IPS DF 4.7 (cell line): ENCODE data around the gene TRIM67.
"Not testable (repeated sequence)": the region's sequence is repeated elsewhere in the genome, so short reads cannot be mapped to it uniquely, and the experiment has no call there.

Experiments
- DNase-seq: peaks from one replicate; pipeline ENCODE4 v3.0.0-alpha.2; 2013; ENCODE audit warnings: low spot score; ENCODE audit errors: extremely low read depth

TRIM67 gene

DNA sequence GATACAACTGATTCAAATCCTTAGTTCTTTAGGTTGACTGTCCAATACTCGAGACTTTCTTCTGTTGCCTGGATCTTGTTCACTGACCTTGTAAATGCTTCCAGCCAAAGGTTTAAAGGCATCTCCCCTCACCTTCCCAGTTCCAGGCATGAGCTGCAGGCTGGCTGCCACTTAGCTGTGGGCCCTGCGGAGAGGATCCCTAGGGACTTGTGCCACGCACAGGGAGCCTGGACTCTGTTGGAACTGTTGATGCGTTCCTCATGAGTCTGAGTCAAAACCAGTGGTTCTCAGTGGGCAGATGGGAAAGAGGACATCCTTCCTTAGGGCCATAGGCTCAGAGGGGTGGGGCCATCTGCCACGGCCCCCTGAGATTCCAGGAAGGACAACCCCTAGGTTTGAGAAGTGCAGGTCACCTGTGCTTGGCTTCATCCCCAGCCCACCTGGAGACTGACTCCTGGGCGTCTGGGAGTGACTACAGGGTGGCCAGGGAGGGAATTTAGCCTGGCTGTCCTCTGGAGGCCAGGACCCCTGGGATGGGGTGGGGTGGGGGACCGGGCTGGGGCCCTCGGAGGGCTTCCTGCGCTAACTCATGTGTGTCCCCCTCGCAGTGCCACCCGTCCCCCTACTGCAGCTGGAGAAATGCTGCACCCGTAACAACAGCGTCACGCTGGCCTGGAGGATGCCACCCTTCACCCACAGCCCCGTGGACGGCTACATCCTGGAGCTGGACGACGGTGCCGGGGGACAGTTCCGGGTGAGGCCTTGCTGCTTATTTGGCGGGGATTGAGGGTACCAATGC is 41.6 kb downstream of the TRIM67 start:
- no peak for DNase-seq

DNA sequence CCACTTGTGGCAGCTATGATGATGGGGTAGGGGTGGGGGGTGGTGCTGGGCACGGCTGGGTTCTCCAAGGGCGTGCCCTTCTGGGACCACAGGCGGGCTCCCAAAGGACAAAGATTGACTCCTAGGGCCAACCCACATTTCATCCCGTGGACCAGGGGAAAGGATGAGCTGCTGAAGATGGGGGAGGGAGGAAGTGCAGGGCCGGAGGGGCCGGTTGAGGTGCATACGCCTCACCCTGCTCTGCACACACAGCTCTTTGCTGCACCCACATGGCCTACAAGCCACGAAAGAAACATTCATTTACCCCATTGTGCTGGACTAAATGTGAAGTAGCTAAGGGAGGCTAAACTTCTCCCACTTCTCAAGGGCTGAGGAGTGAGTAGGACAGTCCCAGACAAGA is 45.0 kb downstream of the TRIM67 start:
- DNase-seq, result no peak

DNA sequence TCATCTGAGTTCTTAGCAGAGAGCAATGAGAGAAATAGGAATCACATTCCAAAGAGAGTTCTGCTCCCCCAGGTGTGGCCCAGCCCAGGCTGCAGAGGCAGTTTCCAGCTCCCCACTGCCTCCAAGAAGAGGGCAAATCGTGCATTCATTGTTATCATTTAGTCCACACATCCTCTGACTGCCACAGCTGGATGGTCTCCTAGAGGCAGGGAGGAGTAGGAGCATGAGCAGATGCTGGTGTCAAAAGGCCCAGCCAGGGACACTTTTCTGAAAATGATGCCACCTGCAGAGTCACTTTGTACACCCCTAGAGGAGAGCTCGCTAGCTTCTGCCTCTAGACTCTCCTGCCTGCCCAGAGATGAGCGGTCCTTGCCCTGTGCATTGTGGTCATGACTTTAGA is 45.6 kb downstream of the TRIM67 start:
- DNase-seq, result no peak

DNA sequence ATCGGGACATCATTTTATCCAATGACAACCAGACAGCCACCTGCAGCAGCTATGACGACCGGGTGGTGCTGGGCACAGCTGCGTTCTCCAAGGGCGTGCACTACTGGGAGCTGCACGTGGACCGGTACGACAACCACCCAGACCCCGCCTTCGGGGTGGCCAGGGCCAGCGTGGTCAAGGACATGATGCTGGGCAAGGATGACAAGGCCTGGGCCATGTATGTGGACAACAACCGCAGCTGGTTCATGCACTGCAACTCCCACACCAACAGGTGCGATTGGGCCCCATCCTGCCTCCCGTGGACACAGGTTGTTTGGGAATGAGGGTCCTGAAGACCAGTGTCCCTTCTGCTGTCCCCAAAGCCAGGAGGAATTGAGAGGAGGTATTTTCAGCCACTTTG is 47.1 kb downstream of the TRIM67 start:
- DNase-seq, result no peak

DNA sequence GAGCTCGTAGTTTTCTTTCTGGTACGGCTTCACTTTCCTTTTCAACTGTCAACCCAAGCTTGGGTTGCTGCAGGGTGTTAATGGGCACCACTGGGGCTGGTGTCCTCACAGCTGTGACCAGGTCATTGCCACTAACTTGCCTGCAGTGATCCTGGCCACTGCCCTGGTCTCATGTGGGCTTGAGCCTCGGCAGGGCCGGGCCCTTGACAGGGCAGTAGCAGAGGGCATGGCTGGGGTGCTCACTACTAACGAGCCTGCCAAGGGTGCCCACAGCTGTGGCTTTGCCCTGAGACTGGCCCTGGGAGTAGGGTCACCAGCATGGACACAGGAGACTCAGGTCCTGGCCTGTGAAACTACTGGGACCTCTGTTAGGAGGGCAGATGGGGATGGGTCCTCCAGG is 47.7 kb downstream of the TRIM67 start:
- DNase-seq, result no peak

DNA sequence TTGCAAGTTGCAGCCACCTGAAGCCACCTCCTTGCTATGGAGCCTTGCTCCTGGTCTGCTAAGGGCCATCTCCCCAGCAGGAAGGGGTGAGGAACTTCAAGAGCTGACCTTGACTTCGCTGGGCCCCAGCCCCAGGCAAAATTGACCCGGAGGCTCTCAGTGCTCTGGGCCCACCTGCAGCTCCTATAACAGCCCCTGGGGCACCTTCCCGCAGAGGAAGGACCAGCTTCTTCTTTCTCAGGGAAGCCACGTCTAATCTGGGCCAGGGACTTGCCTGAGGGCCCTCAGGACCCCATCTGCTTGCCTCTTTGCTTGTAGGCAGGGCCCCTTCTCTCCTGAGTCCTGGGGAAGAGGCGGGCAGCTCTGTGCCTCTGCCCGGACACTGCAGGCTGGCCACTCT is 48.3 kb downstream of the TRIM67 start:
- DNase-seq, result no peak

DNA sequence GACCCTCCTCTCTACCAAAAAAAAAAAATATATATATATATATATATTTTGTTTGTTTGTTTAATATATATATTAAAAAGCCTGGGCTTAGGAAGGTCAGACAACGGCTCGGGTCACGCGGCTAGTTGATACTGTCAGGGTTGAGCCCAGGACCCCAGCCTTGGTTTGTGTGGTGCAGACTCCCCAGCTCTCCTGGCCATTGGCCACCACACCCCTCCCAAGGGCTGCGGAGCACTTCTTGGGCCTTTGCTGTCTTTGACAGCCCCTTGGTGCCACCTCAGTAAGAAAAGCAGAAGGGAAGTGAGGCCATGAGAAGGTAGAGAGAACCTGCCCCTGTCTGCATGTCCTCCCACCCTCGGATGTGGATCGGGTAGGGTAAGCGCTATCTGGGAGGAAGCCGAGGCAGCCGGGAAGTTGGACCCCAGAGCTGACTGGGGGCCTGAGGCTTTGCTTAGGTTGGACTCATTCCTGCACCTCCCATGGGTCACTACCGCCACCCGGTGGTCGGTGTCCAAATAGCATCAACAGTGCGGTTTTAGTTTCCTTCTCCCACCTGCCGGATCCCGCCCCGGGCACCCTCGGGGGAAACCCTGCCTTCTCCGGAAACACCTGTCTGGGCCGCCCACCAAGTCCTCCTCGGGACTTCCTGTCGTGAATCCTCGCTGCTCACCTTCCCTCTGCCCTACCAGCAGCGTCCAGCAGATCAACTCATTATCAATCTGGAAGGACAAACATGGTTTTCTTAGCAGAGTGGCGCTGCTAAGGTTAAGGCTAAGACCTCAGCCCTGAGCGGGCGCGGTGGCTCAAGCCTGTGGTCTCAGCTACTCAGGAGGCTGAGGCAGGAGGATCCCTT is 49.4 kb downstream of the TRIM67 start:
- peak; percentile 85 for DNase-seq

DNA sequence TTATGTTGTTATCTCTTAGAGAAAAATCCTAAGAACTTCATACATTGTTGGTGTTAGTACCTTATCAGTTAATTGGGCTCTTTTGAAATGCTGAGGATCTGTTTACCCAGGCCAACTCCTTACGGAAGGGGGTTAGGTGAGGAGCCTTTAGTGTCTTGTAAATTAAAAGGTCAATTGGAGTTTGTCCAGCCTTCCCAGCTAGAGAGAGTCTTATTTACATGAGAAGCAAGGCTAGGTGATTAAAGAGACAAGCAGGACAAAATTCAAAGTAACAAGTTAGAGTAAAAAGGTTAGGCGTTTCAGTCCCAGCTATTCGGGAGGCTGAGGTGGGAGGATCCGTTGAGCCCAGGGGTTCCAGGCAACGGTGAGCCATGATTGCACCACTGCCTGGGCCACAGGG is 50.4 kb downstream of the TRIM67 start:
- DNase-seq, result not testable (repeated sequence)

DNA sequence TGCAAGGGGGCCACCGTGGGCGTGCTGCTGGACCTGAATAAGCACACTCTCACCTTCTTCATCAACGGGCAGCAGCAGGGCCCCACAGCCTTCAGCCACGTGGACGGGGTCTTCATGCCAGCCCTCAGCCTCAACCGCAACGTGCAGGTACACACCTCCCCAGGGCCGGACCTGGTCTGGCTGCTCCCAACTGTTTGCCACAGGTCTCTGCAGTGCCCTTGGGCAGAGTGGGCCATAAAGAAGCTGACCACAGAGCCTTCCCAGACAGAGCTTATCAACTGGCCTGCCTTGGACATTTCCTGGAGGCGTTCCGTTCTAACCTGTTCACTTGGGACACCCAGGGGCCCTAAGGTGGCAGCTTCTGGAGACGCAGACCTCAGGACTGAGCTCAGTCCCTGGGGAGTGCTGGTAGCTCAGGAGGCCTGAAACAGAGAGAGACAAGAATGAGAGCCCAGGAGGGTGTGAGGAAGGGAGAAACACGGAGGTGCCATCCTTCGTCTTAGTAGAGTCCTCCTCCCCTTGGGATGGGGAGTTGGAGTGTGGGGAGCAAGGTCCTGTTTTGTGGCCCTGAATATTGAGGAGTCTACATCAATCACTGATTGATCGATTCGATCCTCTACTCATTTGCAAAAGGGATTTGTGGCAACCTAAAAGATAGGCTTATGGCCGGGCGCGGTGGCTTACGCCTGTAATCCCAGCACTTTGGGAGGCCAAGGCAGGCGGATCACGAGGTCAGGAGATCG is 52.1 kb downstream of the TRIM67 start:
- no peak for DNase-seq

DNA sequence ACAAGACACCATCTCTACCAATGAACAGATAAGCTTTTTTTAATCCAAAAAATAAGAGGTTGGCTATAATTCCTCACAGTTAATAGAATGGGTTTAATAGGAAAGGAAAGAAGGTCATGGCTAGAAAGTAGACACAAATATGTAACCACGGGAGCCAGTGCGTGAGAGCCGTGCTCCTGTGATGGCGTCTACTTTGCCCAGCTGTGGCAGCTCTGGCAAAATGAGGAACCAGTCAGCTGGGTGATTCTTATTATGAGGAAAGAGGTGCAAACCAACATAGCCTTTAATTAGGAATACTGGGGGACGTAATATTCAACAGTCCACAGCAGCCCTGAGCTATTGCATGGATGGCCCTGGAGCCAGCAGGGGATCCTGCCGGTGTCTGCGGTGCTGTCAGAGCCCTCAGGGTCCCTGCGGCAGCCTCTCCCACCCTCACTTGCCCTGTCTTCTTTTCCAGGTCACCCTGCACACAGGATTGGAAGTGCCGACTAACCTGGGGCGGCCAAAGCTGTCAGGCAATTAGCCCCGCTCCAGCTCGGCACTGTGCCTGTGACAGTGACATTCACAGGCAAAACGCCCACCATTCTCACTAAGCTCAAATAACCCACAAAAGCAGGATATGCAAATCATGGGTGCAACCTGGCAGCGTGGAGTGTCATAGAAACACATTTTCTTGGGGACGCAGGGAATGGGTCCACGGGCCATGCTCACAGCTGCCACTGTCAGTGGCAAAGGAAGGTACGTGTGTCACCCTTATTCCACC is 53.2 kb downstream of the TRIM67 start:
- no peak for DNase-seq

DNA sequence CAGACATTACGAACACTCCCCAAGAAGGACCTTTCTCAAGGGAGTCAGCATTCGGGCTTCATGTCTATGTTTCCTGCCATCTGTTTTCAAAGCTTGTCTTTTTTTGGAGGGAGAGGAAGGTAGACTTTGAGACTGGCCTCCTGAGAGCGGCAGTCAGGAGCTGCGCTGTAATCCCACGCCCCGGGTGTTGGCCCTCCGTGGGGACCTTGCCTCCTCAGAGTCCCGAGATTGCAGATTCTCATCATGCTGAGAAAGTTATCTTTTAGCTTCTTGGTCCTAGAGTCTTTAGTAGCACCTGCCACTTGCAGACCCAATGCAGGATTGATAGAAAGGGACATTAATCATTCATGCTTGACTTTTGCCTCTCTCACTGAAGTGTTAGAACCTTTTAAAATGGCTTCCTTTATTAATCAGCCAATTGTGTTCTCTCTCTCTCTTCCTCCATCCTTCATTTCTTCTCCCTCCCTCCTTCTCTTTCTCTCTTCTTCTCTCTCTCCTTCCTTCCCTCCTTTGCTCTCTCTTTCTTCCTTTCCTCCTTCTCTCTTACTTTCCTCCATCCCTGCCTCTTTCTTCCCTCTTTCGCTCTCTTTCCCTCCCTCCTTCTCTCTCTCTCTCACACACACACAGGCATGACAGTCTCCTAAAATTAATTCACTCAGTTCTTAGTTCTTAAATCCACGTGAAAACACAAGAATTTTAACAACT is 54.0 kb downstream of the TRIM67 start:
- no peak for DNase-seq

DNA sequence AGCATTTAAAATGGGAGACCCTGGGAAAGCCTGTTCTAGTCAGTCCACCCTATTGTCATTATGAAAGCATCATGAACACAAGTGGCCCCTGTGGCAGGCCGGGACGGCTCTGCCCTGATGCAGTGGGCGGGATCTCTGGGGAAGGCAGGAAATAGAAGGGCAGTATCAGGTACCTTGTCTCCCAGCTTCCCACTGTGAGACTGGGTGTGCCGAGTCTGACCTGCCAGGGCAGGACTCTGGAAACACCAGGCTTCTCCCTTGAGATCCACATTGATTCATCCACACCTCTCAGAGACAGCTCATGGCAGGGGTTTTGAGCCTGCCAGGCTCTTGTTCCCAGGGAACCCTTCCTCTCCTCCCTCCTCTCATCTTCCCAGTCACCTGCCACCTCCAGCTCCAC is 54.6 kb downstream of the TRIM67 start:
- DNase-seq, result no peak

DNA sequence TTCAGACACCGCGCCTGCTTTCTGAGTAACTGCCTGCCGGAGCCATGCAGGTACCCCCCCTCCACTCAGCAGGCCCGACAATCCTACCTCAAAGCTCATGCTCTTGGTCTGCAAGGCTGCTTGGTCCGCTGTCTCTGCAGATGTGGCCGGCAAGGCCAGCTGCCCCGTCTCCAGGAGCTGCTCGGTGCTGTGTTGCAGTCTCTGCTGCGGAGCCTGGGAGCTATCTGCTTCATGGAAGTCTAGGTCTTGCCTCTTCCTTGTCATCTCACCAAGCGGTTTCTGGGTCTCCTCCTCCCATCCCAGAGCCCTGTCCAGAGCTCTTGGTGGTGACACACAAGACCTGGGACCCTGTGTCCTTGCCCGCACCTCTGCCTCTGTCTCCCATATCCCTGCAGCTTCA is 55.2 kb downstream of the TRIM67 start:
- DNase-seq, result no peak

DNA sequence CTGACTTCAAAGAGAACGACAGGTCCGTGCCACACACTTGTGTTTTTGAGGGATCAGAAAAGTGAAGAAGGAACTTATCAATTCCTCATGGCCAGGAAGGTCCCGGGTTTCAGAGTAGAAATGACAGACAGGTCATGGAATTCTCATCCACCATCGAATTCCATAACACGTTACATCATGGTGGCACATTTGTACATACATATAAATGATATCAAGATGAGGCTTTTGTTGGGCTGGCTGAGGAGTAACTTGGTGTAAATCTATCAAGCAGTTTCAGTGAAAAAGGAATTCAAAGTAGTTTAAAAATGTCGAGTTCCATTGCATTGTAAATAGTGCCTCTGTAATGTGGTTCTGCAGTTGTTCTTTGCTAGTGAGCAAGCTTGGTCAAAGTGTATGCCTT is 56.2 kb downstream of the TRIM67 start:
- no peak for DNase-seq

DNA sequence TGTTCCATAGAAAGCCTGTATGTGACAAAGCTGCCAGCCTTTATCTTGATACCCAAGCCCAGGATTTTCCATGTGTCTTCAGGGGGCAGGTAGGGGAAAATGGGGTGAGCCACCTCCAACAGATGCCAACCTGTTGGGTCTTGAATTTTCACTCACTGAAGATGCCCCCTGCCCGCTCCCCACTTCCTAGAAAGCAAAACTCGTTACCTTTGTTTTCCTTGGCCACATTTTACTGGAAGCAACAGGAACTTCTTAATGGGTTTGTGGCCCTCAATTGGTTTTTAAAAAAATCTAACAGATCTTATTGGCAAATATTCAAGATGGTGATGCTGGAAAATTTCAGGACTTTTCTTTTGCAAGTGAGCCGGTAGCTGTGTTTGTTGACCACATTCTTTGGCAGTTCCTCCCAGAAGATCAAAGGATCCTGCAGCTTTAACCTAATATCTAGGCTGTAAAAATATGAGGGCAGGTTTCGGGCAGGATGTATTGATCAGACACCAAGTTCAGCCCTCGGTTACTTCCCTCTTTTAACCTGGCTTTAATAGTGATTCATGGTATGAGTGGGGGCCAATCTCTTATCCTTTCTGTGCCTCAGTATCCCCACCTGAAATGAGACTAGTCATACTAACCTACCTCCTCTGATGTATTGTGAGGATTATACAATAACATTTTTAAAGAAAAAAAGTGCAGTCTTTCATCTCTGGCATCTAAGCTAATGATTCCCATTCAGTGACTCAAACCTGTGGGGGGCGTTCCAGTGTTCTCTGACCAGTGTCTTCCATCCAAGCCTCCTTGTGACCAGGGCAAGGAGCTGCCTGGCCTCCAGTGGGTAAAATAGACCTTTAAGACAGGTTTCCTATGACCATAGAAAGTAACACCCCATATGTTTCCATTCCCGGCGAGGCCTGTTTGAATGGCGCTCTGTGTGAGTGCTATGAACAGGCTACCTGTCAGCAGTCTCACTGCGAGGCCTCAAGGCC is 57.9 kb downstream of the TRIM67 start:
- DNase-seq, result no peak

DNA sequence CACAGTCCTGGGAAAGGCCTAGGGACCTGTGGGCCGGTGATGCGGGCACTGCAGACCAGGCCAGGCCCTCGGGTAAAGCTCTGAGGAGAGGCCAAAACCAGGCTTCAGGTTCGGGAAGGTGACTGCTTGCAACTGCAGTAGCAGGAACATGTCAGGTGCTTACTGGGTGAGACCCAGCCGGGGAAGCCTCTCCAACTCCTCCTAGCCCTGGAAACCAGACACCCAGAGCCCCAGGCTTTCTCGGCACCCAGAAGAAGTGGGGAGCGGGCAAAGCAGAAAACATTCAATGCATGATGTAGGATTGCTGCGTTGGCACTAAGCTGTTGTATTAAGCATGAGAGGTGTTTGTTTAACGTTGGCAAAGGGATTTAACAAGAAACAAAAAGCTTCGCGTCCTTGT is 58.9 kb downstream of the TRIM67 start:
- DNase-seq, result no peak

DNA sequence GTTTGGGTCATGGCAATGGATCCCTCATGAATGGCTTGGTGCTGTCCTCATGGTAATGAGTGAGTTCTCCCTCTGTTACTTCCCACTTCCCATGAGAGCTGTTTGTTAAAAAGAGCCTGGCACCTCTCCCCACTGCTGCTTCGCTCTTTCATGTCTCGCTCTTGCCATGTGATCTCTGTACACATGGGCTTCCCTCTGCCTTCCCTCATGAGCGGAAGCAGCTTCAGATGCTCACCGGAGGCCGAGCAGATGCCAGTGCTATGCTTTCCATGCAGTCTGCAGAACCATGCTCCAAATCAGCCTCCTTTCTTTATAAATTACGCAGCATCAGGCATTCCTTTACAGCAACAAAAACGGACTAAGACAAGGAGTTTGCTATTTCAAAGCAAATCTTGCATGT is 64.3 kb downstream of the TRIM67 start:
- DNase-seq, result no peak

DNA sequence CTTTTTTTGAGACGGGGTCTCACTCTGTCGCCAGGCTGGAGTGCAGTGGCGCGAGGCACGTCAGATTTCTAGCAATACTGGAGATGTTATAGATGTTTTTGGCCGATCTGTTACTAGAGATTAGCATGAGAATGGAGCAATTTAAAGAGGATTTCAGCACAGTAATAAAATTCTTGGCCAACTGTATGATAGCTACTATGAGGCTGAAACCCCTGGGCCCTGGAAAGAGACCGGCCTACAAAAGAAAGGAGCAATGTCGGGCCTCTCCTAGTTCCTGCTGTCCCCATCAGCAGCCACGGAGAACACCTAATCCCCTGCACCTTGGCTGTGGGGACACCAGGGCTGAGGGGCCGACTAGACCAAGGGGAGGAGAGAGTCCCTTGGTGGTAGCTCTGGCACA is 69.7 kb downstream of the TRIM67 start:
- no peak for DNase-seq
